Measurements from ENCODE around the gene TBC1D22A.

TBC1D22A gene

DNA sequence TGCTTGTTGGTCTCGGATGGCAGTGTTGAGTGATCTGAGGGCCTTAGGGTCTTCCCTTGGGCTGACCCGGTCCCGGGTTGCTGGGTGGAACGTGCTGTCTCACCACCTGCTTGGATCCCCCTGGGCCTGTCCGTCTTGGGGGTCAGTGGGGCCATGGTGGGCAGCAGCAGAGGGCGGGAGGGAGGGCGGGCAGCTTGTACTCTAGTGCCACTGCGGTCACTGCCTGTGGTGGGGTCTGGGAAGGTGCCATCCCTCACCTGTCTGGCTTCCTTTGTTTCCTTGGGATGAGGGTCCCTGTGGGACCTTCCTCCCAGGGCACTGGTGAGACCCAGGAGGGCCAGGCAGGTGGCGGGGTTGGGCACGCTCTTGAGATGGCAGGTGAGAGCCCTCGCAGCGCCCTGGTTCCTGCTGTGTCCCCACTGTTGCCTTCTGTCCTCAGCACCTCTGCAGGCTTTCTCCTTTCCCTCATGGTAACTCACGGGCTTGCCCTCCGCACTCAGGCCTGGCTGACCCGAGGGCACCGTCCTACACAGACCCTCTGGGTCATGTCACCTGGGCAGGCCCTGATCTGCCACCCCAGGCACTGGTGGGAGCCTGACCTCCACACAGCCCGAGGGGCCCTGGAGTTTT is 34.2 kb downstream of the TBC1D22A start:
- DNase-seq, result no peak

- DNase-seq, result no peak
Measured at GRCh38 chr22:46797355-46797754, 34.9 kb downstream of the TBC1D22A start.

- no peak for DNase-seq
Measured at GRCh38 chr22:46798041-46798365, 35.6 kb downstream of the TBC1D22A start.

- peak; percentile 20 for DNase-seq
Measured at GRCh38 chr22:46798366-46799350, 36.2 kb downstream of the TBC1D22A start.

DNA sequence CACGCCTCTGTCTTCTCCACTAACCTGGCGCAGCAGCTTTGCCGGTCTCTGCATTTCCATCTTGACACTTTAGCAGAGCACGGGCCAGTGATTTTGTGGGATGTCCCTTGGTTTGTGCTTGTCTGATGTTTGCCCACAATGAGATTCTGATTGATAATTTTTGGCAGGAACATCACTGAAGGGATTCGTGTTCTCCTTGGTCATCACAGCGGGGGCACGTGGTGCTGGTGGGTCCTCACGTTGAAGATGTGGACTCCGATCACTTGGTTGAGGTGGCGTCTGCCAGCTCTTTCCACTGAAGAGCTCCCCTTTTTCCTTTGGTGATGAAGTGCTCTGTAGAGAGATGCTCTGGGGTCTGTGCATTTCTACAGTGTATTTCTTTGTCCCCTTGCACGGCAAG is 37.2 kb downstream of the TBC1D22A start:
- no peak for DNase-seq

- no peak for DNase-seq
Measured at GRCh38 chr22:46800102-46800857, 37.8 kb downstream of the TBC1D22A start.

GRCh38 chr22:46801331-46801811 is 38.9 kb downstream of the TBC1D22A start:
- no peak for DNase-seq

DNA sequence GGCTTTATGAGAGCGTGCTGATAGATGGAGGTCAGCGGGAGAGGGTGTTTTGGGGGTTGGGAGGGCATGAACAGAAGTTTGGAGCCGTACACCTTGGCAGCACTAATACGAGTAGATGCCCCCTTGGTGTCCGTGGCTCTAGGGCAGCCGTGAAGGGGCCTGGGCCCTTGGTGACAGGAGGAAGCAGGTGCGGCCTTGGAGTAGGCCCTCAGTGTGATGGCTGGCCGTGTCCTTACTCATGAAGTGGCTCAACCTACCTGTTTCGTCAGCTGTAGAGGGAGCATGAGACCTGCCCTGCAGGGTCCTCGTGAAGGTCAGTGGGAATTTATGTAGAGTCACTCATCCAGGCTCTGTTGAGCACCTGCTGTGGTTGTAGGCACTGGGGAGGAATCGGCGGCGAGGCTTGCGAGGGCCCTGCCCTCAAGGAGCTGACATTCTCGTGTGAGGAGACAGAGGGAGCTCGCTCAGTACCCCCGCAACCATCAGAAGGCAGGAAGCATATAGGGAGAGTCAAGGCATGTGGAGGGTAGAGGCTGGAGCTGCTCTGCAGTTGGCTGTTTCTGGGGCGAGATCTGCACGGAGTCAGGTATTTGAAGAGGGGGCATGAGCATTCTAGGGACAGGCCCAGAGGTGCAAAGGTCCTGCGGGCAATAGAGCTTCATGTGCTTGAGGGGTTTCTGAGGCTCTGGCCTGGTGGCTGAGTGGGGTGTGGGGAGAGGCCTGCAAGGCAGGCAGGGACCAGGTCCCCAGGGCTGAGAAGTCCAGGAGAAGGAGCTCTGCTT is 39.6 kb downstream of the TBC1D22A start:
- DNase-seq, result no peak

DNA sequence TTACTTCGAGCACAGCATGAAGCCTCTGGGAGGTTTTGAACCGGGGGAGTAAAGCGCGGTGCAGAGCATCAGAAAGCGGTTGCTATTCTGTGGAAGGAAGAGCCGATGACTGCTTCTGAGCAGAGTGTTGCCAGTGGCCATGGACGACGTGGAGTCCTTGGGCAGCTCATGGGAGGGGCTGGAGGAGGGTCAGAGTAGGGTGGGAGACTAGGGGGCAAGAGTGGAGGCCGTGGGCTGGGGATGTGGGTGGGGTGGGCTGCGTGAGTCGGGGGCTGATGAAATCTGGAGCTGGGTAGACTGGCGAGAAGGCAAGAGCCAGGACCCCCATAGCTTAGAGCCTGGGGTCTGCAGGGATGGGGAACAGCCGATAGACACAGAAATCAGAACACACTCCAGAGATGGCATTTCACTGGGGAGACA is 40.2 kb downstream of the TBC1D22A start:
- no peak for DNase-seq

DNA sequence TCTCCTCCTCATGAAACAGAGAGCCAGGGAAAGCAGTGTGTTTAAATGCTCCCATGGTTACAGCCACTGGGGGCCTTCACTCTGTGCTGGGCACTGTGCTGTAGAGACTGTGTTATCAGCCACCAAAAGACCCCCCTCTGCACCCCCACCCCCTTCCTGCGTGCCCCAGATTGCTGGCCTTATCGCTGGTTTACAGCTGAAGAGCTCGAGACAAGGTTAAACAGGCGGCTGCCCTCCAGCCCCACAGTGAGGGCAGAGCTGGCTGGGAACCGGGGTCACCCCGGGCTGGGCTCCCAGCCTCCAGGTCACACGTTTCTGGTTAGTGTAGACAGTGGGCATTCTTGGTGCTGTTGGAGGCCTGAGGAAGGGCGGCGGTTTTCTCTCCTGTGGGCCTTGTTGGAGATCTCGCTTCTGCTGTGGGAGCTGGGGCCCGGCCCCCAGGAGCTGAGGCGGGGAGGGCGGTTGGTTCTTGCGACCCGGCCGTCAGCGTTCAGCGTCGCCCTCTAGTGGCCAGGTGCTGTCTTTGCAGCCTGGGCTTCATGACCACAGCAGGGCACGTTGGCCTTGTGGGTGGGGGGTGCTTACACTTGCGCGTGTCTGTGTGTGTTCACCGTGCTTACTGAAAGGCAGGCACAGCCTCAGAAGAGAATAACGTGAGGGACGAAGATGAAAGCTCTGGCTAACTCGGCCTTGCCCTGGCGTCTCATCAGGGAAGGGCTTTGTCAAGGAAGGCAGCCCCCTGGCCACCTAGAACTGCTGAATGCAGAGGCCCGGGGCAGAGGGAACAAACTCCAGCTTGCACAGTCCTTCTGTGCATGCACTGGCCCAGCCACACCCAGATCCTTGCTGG is 40.8 kb downstream of the TBC1D22A start:
- DNase-seq, result peak; percentile 11

DNA sequence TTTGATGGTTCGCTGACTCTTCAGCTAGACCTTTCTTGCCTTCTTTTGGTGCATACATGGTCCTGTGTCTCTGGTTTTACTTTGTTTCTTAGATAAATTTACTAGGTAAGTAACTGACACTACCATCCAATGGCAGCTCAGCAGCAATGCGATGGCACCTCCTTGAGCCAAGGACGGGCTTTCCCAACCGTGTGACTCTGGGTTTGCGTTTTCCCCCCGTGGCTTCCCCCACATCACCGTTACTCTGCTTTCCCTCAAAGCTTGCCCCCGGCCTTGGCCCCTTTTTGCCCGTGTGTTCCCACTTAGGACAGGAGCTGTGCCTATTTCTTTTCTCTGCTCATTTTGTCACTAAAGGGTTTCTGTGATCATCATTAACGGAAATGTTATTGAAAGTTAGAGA is 41.5 kb downstream of the TBC1D22A start:
- no peak for DNase-seq

GRCh38 chr22:46806794-46807193 is 44.3 kb downstream of the TBC1D22A start:
- DNase-seq, result no peak

GRCh38 chr22:46807458-46807857 is 45.0 kb downstream of the TBC1D22A start:
- DNase-seq, result no peak

DNA sequence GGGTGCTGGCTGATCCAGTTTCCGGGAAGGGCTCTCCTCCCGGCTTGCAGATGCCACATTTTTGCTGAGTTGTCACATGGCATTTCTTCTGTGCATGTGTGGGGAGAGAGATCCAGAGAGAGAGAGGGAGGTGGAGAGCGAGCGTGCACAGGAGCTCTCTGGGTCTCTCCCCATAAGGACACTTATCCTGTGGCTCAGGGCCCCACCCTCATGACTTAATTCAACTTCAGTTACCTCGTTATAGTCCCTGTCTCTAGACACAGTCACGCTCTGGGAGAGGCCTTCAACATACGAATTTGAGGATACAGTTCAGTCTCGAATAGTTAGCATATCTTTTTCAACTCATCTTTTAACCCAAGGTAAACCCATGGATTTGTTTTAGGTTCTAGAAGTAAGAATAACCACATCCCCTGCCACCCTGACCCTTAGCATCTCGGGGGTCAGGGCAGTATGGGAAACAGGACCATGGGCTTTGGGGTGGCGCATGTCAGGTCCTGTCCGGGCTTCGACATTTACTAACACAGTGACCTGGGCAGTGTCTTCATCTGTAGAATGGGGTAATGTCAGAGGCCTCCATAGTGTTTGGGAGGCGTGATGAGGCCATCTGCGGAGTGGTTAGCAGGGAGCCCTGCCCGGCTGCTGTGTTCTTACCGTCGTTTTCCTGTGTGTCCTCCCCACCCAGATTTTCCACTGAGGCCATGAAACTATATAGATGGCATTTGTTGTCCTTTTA is 46.9 kb downstream of the TBC1D22A start:
- no peak for DNase-seq

- DNase-seq, result no peak
Measured at GRCh38 chr22:46810856-46811786, 48.7 kb downstream of the TBC1D22A start.

DNA sequence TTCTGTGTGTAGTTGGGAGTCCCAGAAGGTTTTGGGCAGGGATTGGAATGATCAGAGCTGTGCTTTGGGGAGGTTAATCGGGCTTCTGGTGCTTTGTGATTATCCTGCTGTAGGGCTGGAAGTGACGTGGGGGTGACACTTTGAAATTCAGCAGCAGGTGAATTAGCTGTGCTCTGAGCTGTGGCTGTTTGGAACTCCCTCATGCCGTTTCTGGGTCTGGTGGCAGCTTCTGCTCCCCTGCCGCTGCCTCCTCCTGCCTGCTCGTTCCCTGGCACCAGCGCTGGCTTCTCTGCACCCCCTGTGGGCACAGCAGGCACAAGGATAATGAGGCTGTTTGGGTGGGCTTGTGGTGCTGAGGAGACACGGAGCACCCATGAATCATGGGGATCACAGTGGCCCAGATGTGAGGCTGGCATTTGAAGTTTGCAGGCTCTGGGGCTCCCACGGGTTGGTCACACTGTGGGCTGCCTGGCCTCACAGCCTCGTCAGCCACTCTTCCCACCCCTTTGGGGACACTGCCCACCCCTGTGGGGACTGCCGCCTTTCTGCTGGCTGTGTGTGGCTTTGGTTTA is 49.7 kb downstream of the TBC1D22A start:
- DNase-seq, result no peak

GRCh38 chr22:46812788-46813187 is 50.3 kb downstream of the TBC1D22A start:
- DNase-seq, result no peak

GRCh38 chr22:46813816-46814597 is 51.6 kb downstream of the TBC1D22A start:
- DNase-seq, result peak; percentile 62

Data from NCI-H226 (cell line).